Natural killer cell (primary cell): ENCODE data around the gene HNRNPUL1. TPM values are rescaled to one million over a fixed set of nuclear protein-coding genes. Genes with fewer than 3 reads are reported as not detected.

Source experiments
- ATAC-seq, 3 donors: fragments of 150-1000 bp in 2 of 3; fragments of 200-7000 bp in 1 of 3; cut with Tn5 transposase; 1 replicate in 1 of 3; 2 replicates in 2 of 3; pipeline ENCODE4 v1.10.0; 2021; ENCODE audit warnings: mild to moderate bottlenecking in 2 of 3, moderate library complexity in 2 of 3
- DNase-seq, 2 donors: peaks; one replicate each; pipeline versions ENCODE4 v3.0.0 to v3.0.0-alpha.2; 2013 to 2021; ENCODE audit warnings: mixed read lengths in 1 of 2
- H3K27ac ChIP-seq: one replicate; pipeline ENCODE4 v1.5.1; 2013; ENCODE audit warnings: mild to moderate bottlenecking, low read length
- H3K27me3 ChIP-seq: one replicate; pipeline ENCODE4 v1.6.1; 2013; ENCODE audit warnings: low read length; ENCODE audit not compliant: control insufficient read depth, insufficient read depth
- H3K36me3 ChIP-seq: one replicate; pipeline ENCODE4 v1.6.1; 2013; ENCODE audit warnings: low read length; ENCODE audit not compliant: control insufficient read depth, insufficient read depth
- H3K4me1 ChIP-seq: one replicate; pipeline ENCODE4 v1.6.1; 2013; ENCODE audit warnings: low read length; ENCODE audit not compliant: control insufficient read depth, insufficient read depth
- H3K4me3 ChIP-seq: one replicate; pipeline ENCODE4 v1.5.1; 2013; ENCODE audit warnings: low read length
- H3K9me3 ChIP-seq: one replicate; pipeline ENCODE4 v1.6.1; 2013; ENCODE audit warnings: low read length; ENCODE audit not compliant: control insufficient read depth, insufficient read depth
- H3K27ac Mint-ChIP-seq, 2 donors: one replicate each; pipeline ENCODE4 v1.8.0; 2022; ENCODE audit warnings: mild to moderate bottlenecking in 2 of 2, mixed read lengths in 2 of 2, moderate library complexity in 1 of 2
- H3K27me3 Mint-ChIP-seq, 2 donors: one replicate each; pipeline ENCODE4 v1.8.0; 2022; ENCODE audit warnings: low read depth in 2 of 2, mixed read lengths in 2 of 2
- H3K36me3 Mint-ChIP-seq: one replicate; pipeline ENCODE4 v1.8.0; 2022; ENCODE audit warnings: mixed read lengths
- H3K4me1 Mint-ChIP-seq, 2 donors: one replicate each; pipeline ENCODE4 v1.8.0; 2022; ENCODE audit warnings: mixed read lengths in 2 of 2
- H3K4me3 Mint-ChIP-seq: one replicate; pipeline ENCODE4 v1.8.0; 2022; ENCODE audit warnings: mild to moderate bottlenecking, moderate library complexity, mixed read lengths
- H3K9me3 Mint-ChIP-seq, 2 donors: one replicate each; pipeline ENCODE4 v1.8.0; 2022; ENCODE audit warnings: mixed read lengths in 2 of 2
- CTCF ChIP-seq: fragments of 200-600 bp; IDR thresholded peaks from one replicate; pipeline ENCODE4 v1.8.0; 2022; ENCODE audit warnings: antibody characterized with exemption
- WGBS: methylation state at CpG from one replicate; pipeline ENCODE4 v1.1.7; 2013; ENCODE audit warnings: missing lambda C conversion rate; ENCODE audit not compliant: insufficient coverage; 5-methylcytosine and 5-hydroxymethylcytosine counted together
- intact Hi-C: fragments of 100-400 bp; cut with micrococcal nuclease; formaldehyde crosslinking; loops from one replicate; pipeline ENCODE4 v1.14.2; 2022
- total RNA-seq, 4 donors: library from RNA; stranded (reverse); fragments of 120-200 nt in 1 of 4; gene quantifications; one replicate each; pipeline versions ENCODE4 v1.2.3 to v1.2.4, GENCODE V29; 2013 to 2022

HNRNPUL1 gene
- total RNA-seq, 3 donors from 2014 or later (not counting 1 experiment from before 2014, with no cell fraction given) = 279 to 360 (median 315) TPM

- Mint-ChIP-seq H3K36me3 (no peaks in the 10 kb centered on the region), H3K27ac (no peak overlapping the region), H3K27me3 (no peaks in the 10 kb centered on the region), H3K4me3 (no peak overlapping the region), H3K4me1 (no peaks in the 10 kb centered on the region), H3K9me3 (no peaks in the 10 kb centered on the region)
- no peak for ATAC-seq
- Histone ChIP-seq H3K27ac (no peak overlapping the region), H3K4me1 (no peaks in the 10 kb centered on the region), H3K9me3 (no peaks in the 10 kb centered on the region), H3K4me3 (no peak overlapping the region), H3K36me3 (no peaks in the 10 kb centered on the region), H3K27me3 (no peaks in the 10 kb centered on the region)
- WGBS = 94% methylated on average over 8 of the region's 8 CpGs
- TF ChIP-seq CTCF = no peak
- intact Hi-C loops = no loop called here
- no peak for DNase-seq
Measured at GRCh38 chr19:41232686-41233085, 31.5 kb upstream of the HNRNPUL1 start.

- no peaks in the 10 kb centered on the region for H3K36me3 Mint-ChIP-seq
- no peaks in the 10 kb centered on the region for H3K4me1 ChIP-seq
- H3K36me3 ChIP-seq = no peaks in the 10 kb centered on the region
- H3K9me3 ChIP-seq = no peaks in the 10 kb centered on the region
- no peaks in the 10 kb centered on the region for H3K27me3 Mint-ChIP-seq
- no peak overlapping the region for H3K27ac Mint-ChIP-seq
- no peak overlapping the region for H3K4me3 ChIP-seq
- WGBS = 55% methylated on average over 4 of the region's 4 CpGs
- no peaks in the 10 kb centered on the region for H3K4me1 Mint-ChIP-seq
- ATAC-seq (no peak), DNase-seq (no peak)
- H3K4me3 Mint-ChIP-seq = no peak overlapping the region
- H3K27me3 ChIP-seq = no peaks in the 10 kb centered on the region
- no peaks in the 10 kb centered on the region for H3K9me3 Mint-ChIP-seq
- intact Hi-C loops = no loop called here
- no peak for TF ChIP-seq CTCF
- no peak overlapping the region for H3K27ac ChIP-seq
Measured at GRCh38 chr19:41233748-41234240, 30.4 kb upstream of the HNRNPUL1 start.

DNA sequence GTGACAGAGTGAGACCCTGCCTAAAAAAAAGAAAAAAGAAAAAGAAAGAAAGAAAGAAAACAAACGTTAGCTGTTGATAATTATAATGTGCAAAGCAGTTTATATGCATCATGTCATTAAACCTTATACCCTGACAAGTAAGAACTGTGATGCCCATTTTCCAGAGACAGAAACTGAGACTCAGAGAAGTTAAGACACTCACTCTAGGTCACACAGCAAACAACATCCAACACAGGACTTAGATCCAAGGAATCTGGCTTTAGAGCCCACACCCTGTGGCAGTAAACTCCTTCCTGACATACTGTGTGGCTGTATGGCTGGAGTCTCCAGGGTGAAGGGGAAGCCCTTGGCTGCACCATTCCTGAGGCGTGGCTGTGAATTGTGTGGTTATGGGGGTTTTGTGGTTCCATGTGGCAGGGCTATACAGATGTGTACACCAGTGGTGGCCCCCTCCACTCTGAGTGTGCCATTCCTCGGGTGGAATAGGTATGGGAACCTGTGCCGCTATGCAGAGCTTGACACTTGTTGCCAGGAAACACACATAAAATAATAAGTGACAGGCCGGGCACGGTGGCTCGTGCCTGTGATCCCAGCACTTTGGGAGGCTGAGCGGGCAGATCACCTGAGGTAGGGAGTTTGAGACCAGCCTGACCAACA, 29.5 kb upstream of the HNRNPUL1 start:
- H3K4me3 ChIP-seq = no peak overlapping the region
- intact Hi-C loops = no loop called here
- no peak for ATAC-seq
- Mint-ChIP-seq H3K9me3 (no peaks in the 10 kb centered on the region), H3K4me1 (no peaks in the 10 kb centered on the region), H3K36me3 (no peaks in the 10 kb centered on the region), H3K4me3 (no peak overlapping the region), H3K27me3 (peaks cover 0 to 2% of the 10 kb centered on the region in 2 donors), H3K27ac (no peak overlapping the region)
- no peaks in the 10 kb centered on the region for H3K27me3 ChIP-seq
- H3K36me3 ChIP-seq = no peaks in the 10 kb centered on the region
- no peaks in the 10 kb centered on the region for H3K9me3 ChIP-seq
- no peak for TF ChIP-seq CTCF
- no peaks in the 10 kb centered on the region for H3K4me1 ChIP-seq
- DNase-seq = no peak
- no peak overlapping the region for H3K27ac ChIP-seq
- WGBS = 65% methylated on average over 7 of the region's 8 CpGs

DNA sequence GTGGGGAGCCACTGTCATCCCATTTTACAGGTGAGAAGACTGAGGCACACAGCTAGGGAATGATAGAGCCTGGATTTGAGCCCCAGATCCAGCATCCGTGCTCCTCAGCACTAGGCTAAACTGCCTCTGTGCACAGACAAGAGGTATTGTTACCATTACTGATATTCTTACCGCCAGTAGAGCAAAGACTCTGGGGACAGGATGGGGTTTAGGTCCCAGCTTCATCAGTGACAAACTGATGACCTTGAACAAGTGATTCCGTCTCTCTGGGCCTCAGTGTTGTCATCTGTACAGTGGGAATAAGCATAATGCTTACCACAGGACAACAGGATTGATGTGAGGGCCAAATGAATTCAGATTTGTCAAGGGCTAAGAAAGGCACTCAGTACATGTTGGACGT, 28.7 kb upstream of the HNRNPUL1 start:
- Histone ChIP-seq H3K9me3 (no peaks in the 10 kb centered on the region), H3K4me3 (no peak overlapping the region), H3K27me3 (no peaks in the 10 kb centered on the region), H3K27ac (no peak overlapping the region), H3K36me3 (no peaks in the 10 kb centered on the region), H3K4me1 (no peaks in the 10 kb centered on the region)
- WGBS = 90% methylated on average over 4 of the region's 4 CpGs
- Mint-ChIP-seq H3K4me1 (no peaks in the 10 kb centered on the region), H3K9me3 (no peaks in the 10 kb centered on the region), H3K36me3 (no peaks in the 10 kb centered on the region), H3K4me3 (no peak overlapping the region), H3K27ac (no peak overlapping the region), H3K27me3 (peaks cover 0 to 2% of the 10 kb centered on the region in 2 donors)
- ATAC-seq = no peak
- intact Hi-C loops = no loop called here
- DNase-seq = no peak
- TF ChIP-seq CTCF = no peak
